ENCODE measurements around the gene TTN. TPM values are rescaled to one million over a fixed set of nuclear protein-coding genes. Genes with fewer than 3 reads are reported as not detected.

TTN gene
- total RNA-seq, 1 donor from 2014 or later = under 0.01 TPM

GRCh38 chr2:178485356-178485755 is 321.9 kb downstream of the TTN start:
- Histone ChIP-seq H3K4me3 (ENCODE audit: low read depth, low read length) (no peak overlapping the region), H3K27me3 (ENCODE audit: control insufficient read depth, insufficient read depth, low read length) (no peaks in the 10 kb centered on the region), H3K36me3 (ENCODE audit: control insufficient read depth, insufficient read depth, low read length) (no peaks in the 10 kb centered on the region)
- TF ChIP-seq CTCF (IDR thresholded peaks at IDR 0.05; ENCODE audit: insufficient read depth, low read length, poor library complexity, severe bottlenecking) = no peak
- no peak for DNase-seq (ENCODE audit: low read depth)

GRCh38 chr2:178484245-178485041 is 322.8 kb downstream of the TTN start:
- no peak for DNase-seq (ENCODE audit: low read depth)
- H3K4me3 ChIP-seq (ENCODE audit: low read depth, low read length) = no peak overlapping the region
- no peak for TF ChIP-seq CTCF (IDR thresholded peaks at IDR 0.05; ENCODE audit: insufficient read depth, low read length, poor library complexity, severe bottlenecking)
- H3K27me3 ChIP-seq (ENCODE audit: control insufficient read depth, insufficient read depth, low read length) = no peaks in the 10 kb centered on the region
- H3K36me3 ChIP-seq (ENCODE audit: control insufficient read depth, insufficient read depth, low read length) = no peaks in the 10 kb centered on the region

GRCh38 chr2:178482437-178482836 is 324.8 kb downstream of the TTN start:
- no peak overlapping the region for H3K4me3 ChIP-seq (ENCODE audit: low read depth, low read length)
- no peaks in the 10 kb centered on the region for H3K27me3 ChIP-seq (ENCODE audit: control insufficient read depth, insufficient read depth, low read length)
- no peaks in the 10 kb centered on the region for H3K36me3 ChIP-seq (ENCODE audit: control insufficient read depth, insufficient read depth, low read length)
- no peak for DNase-seq (ENCODE audit: low read depth)
- TF ChIP-seq CTCF (IDR thresholded peaks at IDR 0.05; ENCODE audit: insufficient read depth, low read length, poor library complexity, severe bottlenecking) = no peak

- Histone ChIP-seq H3K27me3 (ENCODE audit: control insufficient read depth, insufficient read depth, low read length) (no peaks in the 10 kb centered on the region), H3K4me3 (ENCODE audit: low read depth, low read length) (peak within 1 kb of the TSS; percentile 71), H3K36me3 (ENCODE audit: control insufficient read depth, insufficient read depth, low read length) (no peaks in the 10 kb centered on the region)
- no peak for TF ChIP-seq CTCF (IDR thresholded peaks at IDR 0.05; ENCODE audit: insufficient read depth, low read length, poor library complexity, severe bottlenecking)
- DNase-seq (ENCODE audit: low read depth) = peak; percentile 83
Measured at GRCh38 chr2:178480227-178481181, 326.7 kb downstream of the TTN start, which contains the start of gene PLEKHA3. Gene PLEKHA3, plus strand, starts transcription at chr2:178480457. Its CDS starts 413 bp downstream, at chr2:178480870.

- no peaks in the 10 kb centered on the region for H3K36me3 ChIP-seq (ENCODE audit: control insufficient read depth, insufficient read depth, low read length)
- no peak for DNase-seq (ENCODE audit: low read depth)
- TF ChIP-seq CTCF (IDR thresholded peaks at IDR 0.05; ENCODE audit: insufficient read depth, low read length, poor library complexity, severe bottlenecking) = no peak
Measured at GRCh38 chr2:178479758-178480226, 327.4 kb downstream of the TTN start.

More at GRCh38 chr2:178479758-178480226, 327.4 kb downstream of the TTN start:
- H3K4me3 ChIP-seq (ENCODE audit: low read depth, low read length) = peak overlapping the region; percentile 23
- no peaks in the 10 kb centered on the region for H3K27me3 ChIP-seq (ENCODE audit: control insufficient read depth, insufficient read depth, low read length)

All from kidney epithelial cell (primary cell).